ENCODE results near the gene MAP3K7CL.

The MAP3K7CL gene

DNA sequence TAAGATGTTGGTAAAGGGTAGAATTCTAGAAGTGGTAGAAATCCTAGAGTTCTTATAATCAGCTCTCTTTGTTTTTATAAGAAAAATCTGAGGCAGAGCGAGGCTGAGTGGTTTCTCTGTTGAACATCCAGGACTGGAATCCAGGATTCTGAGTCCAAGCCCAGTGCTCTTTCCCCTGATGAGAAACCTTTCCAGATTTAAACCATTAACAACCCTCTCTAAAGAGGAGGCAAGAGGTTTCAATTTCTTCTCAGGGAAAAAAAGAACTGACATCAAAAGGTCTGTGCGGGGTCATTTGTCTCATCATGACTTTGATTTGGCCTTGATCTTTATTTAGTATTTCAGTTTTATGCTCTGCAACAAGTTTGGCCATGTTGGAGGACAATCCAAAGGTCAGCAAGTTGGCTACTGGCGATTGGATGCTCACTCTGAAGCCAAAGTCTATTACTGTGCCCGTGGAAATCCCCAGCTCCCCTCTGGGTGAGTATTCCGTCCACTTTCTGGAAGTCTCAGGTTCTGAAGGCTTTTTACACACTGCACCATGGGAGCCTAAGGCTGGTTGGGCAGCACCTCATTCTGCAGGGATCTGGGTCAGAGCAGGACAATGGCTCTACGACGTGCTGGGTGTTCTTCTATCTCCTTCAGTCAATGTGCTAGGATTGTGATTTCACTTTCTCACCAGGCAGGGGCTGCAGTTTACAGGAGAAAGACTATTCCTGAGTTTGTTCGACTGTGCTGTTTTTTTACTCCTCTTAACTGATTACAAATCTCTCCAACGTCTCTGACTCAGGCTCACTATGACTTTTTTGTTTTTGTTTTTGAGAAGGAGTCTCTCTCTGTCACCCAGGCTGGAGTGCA is 38.1 kb upstream of the MAP3K7CL start:
- no peak for DNase-seq (ENCODE audit: low read depth)
- TF ChIP-seq, protein P1, sequence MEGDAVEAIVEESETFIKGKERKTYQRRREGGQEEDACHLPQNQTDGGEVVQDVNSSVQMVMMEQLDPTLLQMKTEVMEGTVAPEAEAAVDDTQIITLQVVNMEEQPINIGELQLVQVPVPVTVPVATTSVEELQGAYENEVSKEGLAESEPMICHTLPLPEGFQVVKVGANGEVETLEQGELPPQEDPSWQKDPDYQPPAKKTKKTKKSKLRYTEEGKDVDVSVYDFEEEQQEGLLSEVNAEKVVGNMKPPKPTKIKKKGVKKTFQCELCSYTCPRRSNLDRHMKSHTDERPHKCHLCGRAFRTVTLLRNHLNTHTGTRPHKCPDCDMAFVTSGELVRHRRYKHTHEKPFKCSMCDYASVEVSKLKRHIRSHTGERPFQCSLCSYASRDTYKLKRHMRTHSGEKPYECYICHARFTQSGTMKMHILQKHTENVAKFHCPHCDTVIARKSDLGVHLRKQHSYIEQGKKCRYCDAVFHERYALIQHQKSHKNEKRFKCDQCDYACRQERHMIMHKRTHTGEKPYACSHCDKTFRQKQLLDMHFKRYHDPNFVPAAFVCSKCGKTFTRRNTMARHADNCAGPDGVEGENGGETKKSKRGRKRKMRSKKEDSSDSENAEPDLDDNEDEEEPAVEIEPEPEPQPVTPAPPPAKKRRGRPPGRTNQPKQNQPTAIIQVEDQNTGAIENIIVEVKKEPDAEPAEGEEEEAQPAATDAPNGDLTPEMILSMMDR (IDR thresholded peaks at IDR 0.05; ENCODE audit: low read depth, low read length, missing control alignments): no peak
- no peak overlapping the region for H3K4me3 ChIP-seq (ENCODE audit: low read depth, low read length)

DNA sequence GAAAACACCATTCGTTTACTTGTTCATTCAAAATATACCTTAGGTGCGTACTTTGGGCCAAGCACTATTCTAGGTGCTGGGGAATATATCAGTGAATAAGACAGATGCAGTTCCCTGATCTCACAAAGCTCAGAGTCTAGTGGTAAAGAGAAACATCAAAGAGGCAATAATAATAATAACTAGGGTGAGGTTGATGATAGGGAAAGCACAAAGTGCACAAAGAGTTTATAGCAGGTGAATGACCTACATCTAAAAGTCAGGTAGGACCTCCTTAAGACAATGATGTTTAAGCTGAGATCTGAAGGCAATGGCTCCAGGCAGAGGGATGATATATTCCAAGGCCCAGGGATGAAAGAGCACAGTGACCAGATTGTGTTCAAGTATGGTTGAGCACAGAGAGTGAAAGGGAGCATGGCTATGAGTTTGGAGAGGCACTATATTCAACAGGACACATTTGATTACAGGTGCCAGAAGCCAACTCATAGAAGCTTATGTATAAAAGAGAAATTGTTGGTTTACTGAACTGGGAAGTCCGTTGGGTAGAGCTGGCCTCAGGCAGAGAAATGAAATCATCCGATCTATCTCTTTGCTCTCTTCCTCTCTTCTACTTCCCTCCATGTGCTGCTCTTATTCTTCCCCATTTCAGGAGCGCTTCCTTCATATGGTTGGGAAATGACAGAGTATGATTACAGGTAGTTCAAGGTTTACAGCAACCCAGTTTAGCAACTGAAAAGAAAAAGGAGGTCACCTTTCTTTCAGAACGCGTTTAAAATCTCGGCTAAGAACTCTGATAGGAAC is 34.0 kb upstream of the MAP3K7CL start:
- no peak for DNase-seq (ENCODE audit: low read depth)
- H3K4me3 ChIP-seq (ENCODE audit: low read depth, low read length): no peak overlapping the region
- TF ChIP-seq, protein P1 (IDR thresholded peaks at IDR 0.05; ENCODE audit: low read depth, low read length, missing control alignments): no peak

DNA sequence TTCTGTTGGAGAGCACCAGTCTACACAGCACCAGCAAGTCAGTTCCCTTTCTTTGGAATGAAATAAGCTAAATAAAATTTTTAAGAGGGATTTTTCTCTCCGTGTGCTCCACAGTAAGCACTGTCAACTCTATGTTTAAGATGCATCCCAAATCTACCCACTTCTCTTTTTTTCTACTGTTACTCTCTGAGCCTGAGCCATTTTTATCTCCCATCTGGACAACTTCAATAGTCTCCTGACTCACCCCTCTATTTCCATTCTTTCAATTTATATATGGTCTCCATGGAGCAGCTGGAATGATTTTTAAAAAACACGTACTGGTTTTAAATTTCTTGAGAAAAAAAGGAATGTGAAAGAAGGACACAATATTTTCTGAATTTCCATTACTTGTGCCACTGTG is 32.3 kb upstream of the MAP3K7CL start:
- H3K4me3 ChIP-seq (ENCODE audit: low read depth, low read length): no peak overlapping the region
- DNase-seq (ENCODE audit: low read depth): no peak
- TF ChIP-seq, protein P1 (IDR thresholded peaks at IDR 0.05; ENCODE audit: low read depth, low read length, missing control alignments): no peak

DNA sequence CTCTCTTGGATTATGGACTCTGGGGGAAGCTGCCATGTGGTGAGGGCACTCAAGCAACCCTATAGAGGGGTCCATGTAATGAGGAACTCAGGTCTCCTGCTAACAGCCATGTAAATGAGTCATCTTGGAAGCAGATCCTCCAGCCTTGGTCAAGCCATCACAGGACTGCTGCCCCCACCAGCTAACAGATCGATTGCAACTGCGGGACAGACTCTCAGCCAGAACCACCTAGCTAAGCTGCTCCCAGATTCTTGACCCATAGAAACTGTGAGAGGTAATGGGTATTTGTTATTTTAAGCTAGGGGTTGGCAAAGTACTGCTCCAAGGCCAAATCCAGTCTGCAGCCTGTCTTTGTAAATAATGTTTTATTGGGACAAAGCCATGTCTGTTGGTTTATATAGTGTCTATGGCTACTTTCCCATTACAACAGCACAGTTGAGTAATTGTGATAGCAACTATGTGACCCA is 27.6 kb upstream of the MAP3K7CL start:
- no peak for DNase-seq (ENCODE audit: low read depth)
- TF ChIP-seq, protein P1 (IDR thresholded peaks at IDR 0.05; ENCODE audit: low read depth, low read length, missing control alignments): no peak
- H3K4me3 ChIP-seq (ENCODE audit: low read depth, low read length): no peak overlapping the region

DNA sequence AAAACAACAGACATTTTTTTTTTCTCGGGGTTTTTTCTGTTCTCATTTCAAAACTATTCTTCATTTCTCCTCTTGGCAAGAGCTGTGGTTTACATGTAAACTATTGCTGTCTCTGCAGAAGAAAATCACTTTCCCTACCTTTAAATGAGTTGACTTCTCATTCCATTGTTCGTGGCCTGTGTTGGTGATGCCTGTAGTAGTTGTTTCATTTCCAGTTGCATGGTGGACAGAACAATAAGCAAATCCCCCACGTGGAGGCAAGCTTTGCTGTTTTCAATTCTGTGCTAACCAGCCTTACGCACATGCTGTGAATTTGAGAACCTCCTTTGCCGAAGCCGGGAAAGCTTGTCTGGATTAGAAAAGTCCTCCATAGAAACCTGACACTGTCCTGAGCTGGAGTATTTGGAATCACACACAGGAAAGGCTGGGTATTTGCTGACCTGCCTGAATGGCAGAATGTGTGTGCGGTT is 26.2 kb upstream of the MAP3K7CL start:
- no peak overlapping the region for H3K4me3 ChIP-seq (ENCODE audit: low read depth, low read length)
- no peak for DNase-seq (ENCODE audit: low read depth)
- TF ChIP-seq, protein P1 (IDR thresholded peaks at IDR 0.05; ENCODE audit: low read depth, low read length, missing control alignments): no peak

DNA sequence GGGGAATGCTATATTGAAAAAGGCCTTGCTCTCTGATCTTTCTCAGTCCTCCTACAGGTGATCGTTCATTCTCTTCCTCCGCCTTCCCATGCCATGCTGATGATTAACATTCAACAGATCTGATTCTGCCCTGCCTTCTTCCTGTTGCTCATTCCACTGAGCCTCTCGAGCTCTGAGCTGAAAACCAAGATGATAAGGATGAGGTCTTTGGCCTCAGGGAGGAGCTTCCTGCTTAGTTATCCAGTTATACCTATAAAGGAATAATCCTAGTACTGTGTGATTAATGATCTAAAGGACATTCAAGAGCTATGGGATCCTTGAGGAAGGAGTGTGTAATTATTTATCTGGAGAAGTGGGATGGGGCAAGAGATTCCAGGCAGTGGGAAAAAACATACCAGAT is 25.2 kb upstream of the MAP3K7CL start:
- TF ChIP-seq, protein P1 (IDR thresholded peaks at IDR 0.05; ENCODE audit: low read depth, low read length, missing control alignments): no peak
- H3K4me3 ChIP-seq (ENCODE audit: low read depth, low read length): no peak overlapping the region
- no peak for DNase-seq (ENCODE audit: low read depth)

Data from GM12864 (cell line).